Right renal cortex interstitium (tissue), 3 donors: ENCODE data around the gene RBM28. TPM values are rescaled to one million over a fixed set of nuclear protein-coding genes. Genes with fewer than 3 reads are reported as not detected.

ENCODE experiments used
- DNase-seq, 3 donors: peaks; one replicate each; pipeline ENCODE4 v3.0.0-alpha.2; 2013; ENCODE audit warnings: low read depth in 3 of 3, low spot score in 2 of 3
- polyA plus RNA-seq, 3 donors: library from polyadenylated mRNA; unstranded; fragments of 120-200 nt; gene quantifications; one replicate each; pipeline ENCODE4 v1.2.1, GENCODE V29; 2013; ENCODE audit not compliant: insufficient read length in 3 of 3

Gene RBM28
- polyA plus RNA-seq, 3 donors, result 43.2 to 49.0 (median 44.7) TPM

DNA sequence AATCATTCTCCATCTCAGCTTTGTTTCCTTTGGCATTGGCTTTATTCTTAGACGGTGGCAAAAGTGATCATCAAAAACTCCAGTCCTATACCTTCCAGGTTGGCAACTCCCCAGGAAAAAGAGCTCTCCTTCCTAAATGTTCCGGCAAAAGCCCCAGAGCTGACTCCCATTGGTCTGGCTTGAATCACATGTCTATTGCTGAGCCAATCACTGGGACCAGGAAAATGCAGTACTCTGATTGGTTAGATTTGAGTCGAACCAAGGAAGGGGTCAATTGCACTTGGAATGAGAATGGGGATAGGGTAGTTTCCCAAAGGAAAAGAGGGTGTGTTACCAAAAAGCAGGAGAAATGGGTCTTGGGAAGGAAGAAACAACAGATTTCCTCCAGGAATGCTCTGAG lies 80.3 kb downstream of the RBM28 start:
- DNase-seq, result no peak

DNA sequence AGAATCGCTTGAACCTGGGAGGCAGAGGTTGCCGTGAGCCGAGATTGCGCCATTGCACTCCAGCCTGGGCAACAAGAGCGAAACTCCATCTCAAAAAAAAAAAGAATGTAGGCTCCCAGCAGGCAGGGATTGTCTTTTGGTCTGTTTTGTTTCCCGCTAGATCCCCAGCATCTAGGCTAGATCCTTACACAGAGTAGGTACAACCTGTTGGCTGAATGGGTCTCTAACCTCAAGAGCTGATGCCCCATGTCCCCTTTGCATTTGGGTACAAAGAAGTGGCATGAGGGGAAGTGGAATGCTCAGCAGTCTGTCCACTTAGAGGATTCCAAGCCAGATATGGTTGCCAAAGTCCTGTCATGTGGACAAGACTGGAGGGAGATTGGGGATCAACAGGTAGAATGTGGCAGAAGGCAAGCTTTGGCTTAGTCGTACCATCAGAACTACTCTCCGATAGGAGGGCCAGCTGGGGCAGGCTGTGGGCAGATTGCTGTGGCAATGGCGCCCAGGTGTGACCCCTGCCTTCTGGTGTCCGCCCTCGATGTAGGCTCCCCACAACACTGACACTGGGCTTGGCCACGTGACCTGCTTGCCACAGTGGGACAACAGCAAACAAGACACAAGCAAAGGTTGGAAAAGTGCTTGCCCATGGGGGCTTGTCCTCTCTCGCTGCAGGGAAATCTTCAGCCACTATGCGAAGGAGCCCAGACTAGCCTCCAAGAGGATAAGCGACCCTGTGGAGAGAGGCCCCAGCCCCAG lies 81.3 kb downstream of the RBM28 start:
- no peak for DNase-seq

DNA sequence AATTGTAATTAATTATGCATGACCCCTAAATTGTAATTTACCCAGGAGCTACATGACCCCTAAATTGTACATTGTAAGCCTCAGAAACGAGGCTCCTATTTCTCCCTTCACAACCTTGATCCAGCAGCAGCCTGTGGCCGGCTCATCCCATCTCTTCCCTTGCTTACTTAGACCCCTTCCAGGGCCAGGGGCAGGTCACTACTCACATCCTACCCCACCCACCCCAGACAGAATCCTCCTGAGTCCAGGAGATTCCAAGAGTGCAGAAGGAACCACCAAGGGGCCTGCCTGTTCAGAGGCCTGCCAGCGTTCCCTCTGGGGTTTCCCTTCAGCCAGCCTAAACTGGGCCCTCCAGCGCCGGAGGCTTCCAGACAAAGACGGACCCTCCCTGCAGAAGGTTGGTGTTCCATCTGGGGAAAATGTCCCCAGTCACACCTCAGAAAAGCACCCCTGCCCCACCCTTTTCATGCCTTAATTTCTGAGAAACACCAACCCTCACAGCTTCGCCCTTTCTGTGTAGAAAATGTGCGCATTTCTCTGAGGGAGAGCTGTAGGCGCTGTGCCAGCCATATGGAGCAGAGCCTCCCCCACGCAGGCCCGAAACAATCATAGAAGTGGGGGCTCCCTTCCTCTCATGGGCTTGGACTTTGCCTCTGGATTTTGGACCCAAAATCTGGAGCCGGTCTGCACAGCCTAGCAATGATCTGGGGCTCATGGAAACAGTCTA lies 83.5 kb downstream of the RBM28 start:
- DNase-seq, result no peak

GRCh38 chr7:128259131-128260061 lies 84.3 kb downstream of the RBM28 start:
- no peak for DNase-seq

GRCh38 chr7:128257458-128257857 lies 86.2 kb downstream of the RBM28 start:
- no peak for DNase-seq

- DNase-seq, result no peak
Measured at GRCh38 chr7:128255271-128255670, 88.4 kb downstream of the RBM28 start.

- DNase-seq, result no peak
Measured at GRCh38 chr7:128254470-128254869, 89.2 kb downstream of the RBM28 start.

GRCh38 chr7:128253701-128254100 lies 90.0 kb downstream of the RBM28 start:
- DNase-seq, result no peak

DNA sequence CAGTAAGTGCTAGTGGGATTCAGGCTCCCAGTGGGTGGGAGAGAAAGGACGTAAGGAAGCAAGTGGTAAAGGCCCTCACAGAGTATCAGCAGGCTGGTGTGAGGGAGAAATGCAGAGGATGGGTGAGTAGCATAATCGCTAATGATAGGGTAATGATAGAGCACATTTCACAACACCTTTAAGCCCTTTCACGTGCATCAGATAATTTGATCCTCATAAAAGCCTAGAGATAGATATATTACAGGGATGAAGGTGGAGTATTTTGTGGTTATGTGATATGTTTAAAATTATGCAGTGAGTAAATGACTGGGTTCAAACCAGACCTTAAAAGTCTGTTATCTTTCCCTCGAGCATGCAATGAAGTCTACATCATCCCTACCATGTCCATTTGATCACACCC lies 92.4 kb downstream of the RBM28 start:
- no peak for DNase-seq

Other genes starting within 250 kb of the RBM28 start
- gene LEP, start 102.6 kb downstream of the RBM28 start, polyA plus RNA-seq, result under 1 TPM; 0.19 to 0.42 (median 0.34) TPM
- under 1 TPM; 0.54 to 0.72 (median 0.67) TPM for gene PRRT4, start 17.8 kb upstream of the RBM28 start, polyA plus RNA-seq
- gene IMPDH1, start 66.1 kb upstream of the RBM28 start, polyA plus RNA-seq, result 10 to 100 TPM; 26.1 to 27.3 (median 26.8) TPM
- 10 to 100 TPM; 17.7 to 18.6 (median 17.8) TPM for gene HILPDA, start 112.0 kb upstream of the RBM28 start, polyA plus RNA-seq
- gene METTL2B, start 132.8 kb upstream of the RBM28 start, polyA plus RNA-seq, result 10 to 100 TPM; 24.7 to 27.7 (median 26.7) TPM